SK-N-SH treated with all-trans-retinoic acid at 6 μM for 48 hours (cell line): Measurements from ENCODE around the gene CCN6.

Experiments
- ATAC-seq: fragments of 200-7000 bp; cut with Tn5 transposase; 3 replicates; pipeline ENCODE4 v1.9.1; 2020; ENCODE audit warnings: mild to moderate bottlenecking, moderate library complexity
- ARNTL ChIP-seq: fragments of 450-650 bp; formaldehyde crosslinking; IDR thresholded peaks from 2 replicates; pipeline ENCODE4 v1.5.0; 2020; ENCODE audit warnings: low read depth, mild to moderate bottlenecking, moderate library complexity, borderline replicate concordance
- BACH2 ChIP-seq: fragments of 250-450 bp; sonication (Bioruptor Pico); IDR thresholded peaks from 2 replicates; pipeline ENCODE4 v1.9.0; 2021; ENCODE audit warnings: mild to moderate bottlenecking, borderline replicate concordance
- CSDC2 ChIP-seq: fragments of 250-450 bp; sonication (Bioruptor Pico); IDR thresholded peaks from 2 replicates; pipeline ENCODE4 v1.5.0; 2020; ENCODE audit warnings: mild to moderate bottlenecking, moderate library complexity
- ESRRG ChIP-seq: fragments of 250-450 bp; sonication (Bioruptor Pico); IDR thresholded peaks from 2 replicates; pipeline ENCODE4 v1.6.1; 2021; ENCODE audit warnings: mild to moderate bottlenecking
- GLIS3 ChIP-seq: fragments of 250-450 bp; sonication (Bioruptor Pico); IDR thresholded peaks from 2 replicates; pipeline ENCODE4 v1.5.0; 2020; ENCODE audit warnings: mild to moderate bottlenecking, moderate library complexity
- ISL1 ChIP-seq: fragments of 250-450 bp; sonication (Bioruptor Pico); IDR thresholded peaks from 2 replicates; pipeline ENCODE4 v2.1.2; 2022; ENCODE audit warnings: mild to moderate bottlenecking, moderate library complexity
- OSR1 ChIP-seq: fragments of 250-450 bp; sonication (Bioruptor Pico); IDR thresholded peaks from 2 replicates; pipeline ENCODE4 v1.8.0; 2022; ENCODE audit warnings: moderate library complexity, mild to moderate bottlenecking, inconsistent platforms
- PATZ1 ChIP-seq: fragments of 250-450 bp; sonication (Bioruptor Pico); IDR thresholded peaks from 2 replicates; pipeline ENCODE4 v1.8.0; 2020; ENCODE audit warnings: mild to moderate bottlenecking, moderate library complexity, borderline replicate concordance
- POU6F1 ChIP-seq: fragments of 250-450 bp; sonication (Bioruptor Pico); IDR thresholded peaks from 2 replicates; pipeline ENCODE4 v1.8.0; 2021; ENCODE audit warnings: low read depth, mild to moderate bottlenecking, moderate library complexity, borderline replicate concordance
- PPARA ChIP-seq: fragments of 250-450 bp; sonication (Bioruptor Pico); IDR thresholded peaks from 2 replicates; pipeline ENCODE4 v1.5.0; 2020; ENCODE audit warnings: mild to moderate bottlenecking, borderline replicate concordance
- RARB ChIP-seq: fragments of 250-450 bp; sonication (Bioruptor Pico); IDR thresholded peaks from 2 replicates; pipeline ENCODE4 v1.8.0; 2021; ENCODE audit warnings: mild to moderate bottlenecking, moderate library complexity
- SNAI2 ChIP-seq: fragments of 250-450 bp; sonication (Bioruptor Pico); IDR thresholded peaks from 2 replicates; pipeline ENCODE4 v1.5.0; 2020; ENCODE audit warnings: mild to moderate bottlenecking, moderate library complexity
- TCF4 ChIP-seq: fragments of 250-450 bp; sonication (Bioruptor Pico); IDR thresholded peaks from 2 replicates; pipeline ENCODE4 v1.8.0; 2021; ENCODE audit warnings: mild to moderate bottlenecking, moderate library complexity, borderline replicate concordance
- TOX ChIP-seq: fragments of 250-450 bp; sonication (Bioruptor Pico); IDR thresholded peaks from 2 replicates; pipeline ENCODE4 v1.8.0; 2021; ENCODE audit warnings: mild to moderate bottlenecking, moderate library complexity, borderline replicate concordance
- ZC3H10 ChIP-seq: fragments of 250-450 bp; sonication (Bioruptor Pico); IDR thresholded peaks from 2 replicates; pipeline ENCODE4 v1.5.1; 2021; ENCODE audit warnings: mild to moderate bottlenecking, moderate library complexity
- ZFP3 ChIP-seq: fragments of 250-450 bp; sonication (Bioruptor Pico); IDR thresholded peaks from 2 replicates; pipeline ENCODE4 v1.5.0; 2020; ENCODE audit warnings: mild to moderate bottlenecking, moderate library complexity
- ZFP30 ChIP-seq: fragments of 450-650 bp; formaldehyde crosslinking; IDR thresholded peaks from 2 replicates; pipeline ENCODE4 v1.5.0; 2022; ENCODE audit warnings: mild to moderate bottlenecking, moderate library complexity
- ZNF565 ChIP-seq: fragments of 450-650 bp; formaldehyde crosslinking; conservative IDR thresholded peaks from 2 replicates; pipeline ENCODE4 v1.5.0; 2020; ENCODE audit warnings: low read depth, mild to moderate bottlenecking, moderate library complexity
- ZNF70 ChIP-seq: fragments of 450-650 bp; formaldehyde crosslinking; IDR thresholded peaks from 2 replicates; pipeline ENCODE4 v1.5.0; 2020; ENCODE audit warnings: mild to moderate bottlenecking, moderate library complexity
- TF ChIP-seq, protein P1 (sequence below): fragments of 250-450 bp; sonication (Bioruptor Pico); IDR thresholded peaks from 2 replicates; pipeline ENCODE4 v1.5.1; 2020; ENCODE audit warnings: low read depth, mild to moderate bottlenecking, moderate library complexity
- TF ChIP-seq, protein P2 (sequence below): fragments of 250-450 bp; sonication (Bioruptor Pico); IDR thresholded peaks from 2 replicates; pipeline ENCODE4 v1.5.1; 2021; ENCODE audit warnings: mild to moderate bottlenecking, moderate library complexity
- TF ChIP-seq, protein P3 (sequence below): fragments of 250-450 bp; sonication (Bioruptor Pico); IDR thresholded peaks from 2 replicates; pipeline ENCODE4 v1.5.0; 2020; ENCODE audit warnings: mild to moderate bottlenecking, moderate library complexity

The CCN6 gene

GRCh38 chr6:112017169-112017568, 36.7 kb upstream of the CCN6 start:
- ATAC-seq, result no peak
- TF ChIP-seq PATZ1, result no peak
- no peak for TF ChIP-seq TOX (CRISPR knock-in tag)
- TF ChIP-seq, protein P1, sequence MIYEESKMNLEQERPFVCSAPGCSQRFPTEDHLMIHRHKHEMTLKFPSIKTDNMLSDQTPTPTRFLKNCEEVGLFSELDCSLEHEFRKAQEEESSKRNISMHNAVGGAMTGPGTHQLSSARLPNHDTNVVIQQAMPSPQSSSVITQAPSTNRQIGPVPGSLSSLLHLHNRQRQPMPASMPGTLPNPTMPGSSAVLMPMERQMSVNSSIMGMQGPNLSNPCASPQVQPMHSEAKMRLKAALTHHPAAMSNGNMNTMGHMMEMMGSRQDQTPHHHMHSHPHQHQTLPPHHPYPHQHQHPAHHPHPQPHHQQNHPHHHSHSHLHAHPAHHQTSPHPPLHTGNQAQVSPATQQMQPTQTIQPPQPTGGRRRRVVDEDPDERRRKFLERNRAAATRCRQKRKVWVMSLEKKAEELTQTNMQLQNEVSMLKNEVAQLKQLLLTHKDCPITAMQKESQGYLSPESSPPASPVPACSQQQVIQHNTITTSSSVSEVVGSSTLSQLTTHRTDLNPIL (CRISPR knock-in tag), result no peak
- TF ChIP-seq SNAI2, result no peak
- TF ChIP-seq ZFP3, result no peak
- no peak for TF ChIP-seq OSR1 (CRISPR knock-in tag)
- TF ChIP-seq ZNF70 (CRISPR knock-in tag), result no peak
- TF ChIP-seq PPARA, result no peak
- TF ChIP-seq, protein P2, sequence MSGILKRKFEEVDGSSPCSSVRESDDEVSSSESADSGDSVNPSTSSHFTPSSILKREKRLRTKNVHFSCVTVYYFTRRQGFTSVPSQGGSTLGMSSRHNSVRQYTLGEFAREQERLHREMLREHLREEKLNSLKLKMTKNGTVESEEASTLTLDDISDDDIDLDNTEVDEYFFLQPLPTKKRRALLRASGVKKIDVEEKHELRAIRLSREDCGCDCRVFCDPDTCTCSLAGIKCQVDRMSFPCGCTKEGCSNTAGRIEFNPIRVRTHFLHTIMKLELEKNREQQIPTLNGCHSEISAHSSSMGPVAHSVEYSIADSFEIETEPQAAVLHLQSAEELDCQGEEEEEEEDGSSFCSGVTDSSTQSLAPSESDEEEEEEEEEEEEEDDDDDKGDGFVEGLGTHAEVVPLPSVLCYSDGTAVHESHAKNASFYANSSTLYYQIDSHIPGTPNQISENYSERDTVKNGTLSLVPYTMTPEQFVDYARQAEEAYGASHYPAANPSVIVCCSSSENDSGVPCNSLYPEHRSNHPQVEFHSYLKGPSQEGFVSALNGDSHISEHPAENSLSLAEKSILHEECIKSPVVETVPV, result no peak
- TF ChIP-seq GLIS3 (CRISPR knock-in tag), result no peak
- TF ChIP-seq, protein P3, sequence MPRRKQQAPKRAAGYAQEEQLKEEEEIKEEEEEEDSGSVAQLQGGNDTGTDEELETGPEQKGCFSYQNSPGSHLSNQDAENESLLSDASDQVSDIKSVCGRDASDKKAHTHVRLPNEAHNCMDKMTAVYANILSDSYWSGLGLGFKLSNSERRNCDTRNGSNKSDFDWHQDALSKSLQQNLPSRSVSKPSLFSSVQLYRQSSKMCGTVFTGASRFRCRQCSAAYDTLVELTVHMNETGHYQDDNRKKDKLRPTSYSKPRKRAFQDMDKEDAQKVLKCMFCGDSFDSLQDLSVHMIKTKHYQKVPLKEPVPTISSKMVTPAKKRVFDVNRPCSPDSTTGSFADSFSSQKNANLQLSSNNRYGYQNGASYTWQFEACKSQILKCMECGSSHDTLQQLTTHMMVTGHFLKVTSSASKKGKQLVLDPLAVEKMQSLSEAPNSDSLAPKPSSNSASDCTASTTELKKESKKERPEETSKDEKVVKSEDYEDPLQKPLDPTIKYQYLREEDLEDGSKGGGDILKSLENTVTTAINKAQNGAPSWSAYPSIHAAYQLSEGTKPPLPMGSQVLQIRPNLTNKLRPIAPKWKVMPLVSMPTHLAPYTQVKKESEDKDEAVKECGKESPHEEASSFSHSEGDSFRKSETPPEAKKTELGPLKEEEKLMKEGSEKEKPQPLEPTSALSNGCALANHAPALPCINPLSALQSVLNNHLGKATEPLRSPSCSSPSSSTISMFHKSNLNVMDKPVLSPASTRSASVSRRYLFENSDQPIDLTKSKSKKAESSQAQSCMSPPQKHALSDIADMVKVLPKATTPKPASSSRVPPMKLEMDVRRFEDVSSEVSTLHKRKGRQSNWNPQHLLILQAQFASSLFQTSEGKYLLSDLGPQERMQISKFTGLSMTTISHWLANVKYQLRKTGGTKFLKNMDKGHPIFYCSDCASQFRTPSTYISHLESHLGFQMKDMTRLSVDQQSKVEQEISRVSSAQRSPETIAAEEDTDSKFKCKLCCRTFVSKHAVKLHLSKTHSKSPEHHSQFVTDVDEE (CRISPR knock-in tag), result no peak
- TF ChIP-seq BACH2 (CRISPR knock-in tag), result no peak
- no peak for TF ChIP-seq TCF4 (CRISPR knock-in tag)
- no peak for TF ChIP-seq ZC3H10 (CRISPR knock-in tag)
- no peak for TF ChIP-seq ESRRG (CRISPR knock-in tag)
- TF ChIP-seq POU6F1 (CRISPR knock-in tag), result no peak
- TF ChIP-seq RARB (CRISPR knock-in tag), result no peak

- ATAC-seq, result no peak
- TF ChIP-seq ZFP30 (CRISPR knock-in tag) (no peak), ZNF565 (CRISPR knock-in tag) (no peak), SNAI2 (no peak), ZFP3 (no peak), TOX (CRISPR knock-in tag) (no peak), ZNF70 (CRISPR knock-in tag) (no peak), PPARA (no peak), GLIS3 (CRISPR knock-in tag) (no peak), POU6F1 (CRISPR knock-in tag) (no peak), BACH2 (CRISPR knock-in tag) (no peak), RARB (CRISPR knock-in tag) (no peak), ISL1 (no peak), OSR1 (CRISPR knock-in tag) (no peak), ARNTL (no peak), CSDC2 (no peak), ZC3H10 (CRISPR knock-in tag) (no peak), ESRRG (CRISPR knock-in tag) (no peak)
- TF ChIP-seq, protein P2, result no peak
- TF ChIP-seq, protein P1 (CRISPR knock-in tag), result no peak
These were observed 36.0 kb upstream of the CCN6 start for GRCh38 chr6:112017760-112018537.
